SK-N-SH treated with all-trans-retinoic acid at 6 μM for 48 hours (cell line): ENCODE results near the gene APBA2.

ENCODE experiments used
- ARNTL ChIP-seq: fragments of 450-650 bp; formaldehyde crosslinking; IDR thresholded peaks from 2 replicates; pipeline ENCODE4 v1.5.0; 2020; ENCODE audit warnings: low read depth, mild to moderate bottlenecking, moderate library complexity, borderline replicate concordance
- CREB5 ChIP-seq: fragments of 250-450 bp; sonication (Bioruptor Pico); IDR thresholded peaks from 2 replicates; pipeline ENCODE4 v1.5.1; 2020; ENCODE audit warnings: low read depth, mild to moderate bottlenecking, moderate library complexity
- CSDC2 ChIP-seq: fragments of 250-450 bp; sonication (Bioruptor Pico); IDR thresholded peaks from 2 replicates; pipeline ENCODE4 v1.5.0; 2020; ENCODE audit warnings: mild to moderate bottlenecking, moderate library complexity
- GLIS3 ChIP-seq: fragments of 250-450 bp; sonication (Bioruptor Pico); IDR thresholded peaks from 2 replicates; pipeline ENCODE4 v1.5.0; 2020; ENCODE audit warnings: mild to moderate bottlenecking, moderate library complexity
- ISL1 ChIP-seq: fragments of 250-450 bp; sonication (Bioruptor Pico); IDR thresholded peaks from 2 replicates; pipeline ENCODE4 v2.1.2; 2022; ENCODE audit warnings: mild to moderate bottlenecking, moderate library complexity
- PPARA ChIP-seq: fragments of 250-450 bp; sonication (Bioruptor Pico); IDR thresholded peaks from 2 replicates; pipeline ENCODE4 v1.5.0; 2020; ENCODE audit warnings: mild to moderate bottlenecking, borderline replicate concordance
- TCF4 ChIP-seq: fragments of 250-450 bp; sonication (Bioruptor Pico); IDR thresholded peaks from 2 replicates; pipeline ENCODE4 v1.8.0; 2021; ENCODE audit warnings: mild to moderate bottlenecking, moderate library complexity, borderline replicate concordance
- TOX ChIP-seq: fragments of 250-450 bp; sonication (Bioruptor Pico); IDR thresholded peaks from 2 replicates; pipeline ENCODE4 v1.8.0; 2021; ENCODE audit warnings: mild to moderate bottlenecking, moderate library complexity, borderline replicate concordance
- TSHZ2 ChIP-seq: fragments of 250-450 bp; sonication (Bioruptor Pico); IDR thresholded peaks from 2 replicates; pipeline ENCODE4 v1.5.0; 2020; ENCODE audit warnings: mild to moderate bottlenecking, moderate library complexity
- ZNF8 ChIP-seq: fragments of 450-650 bp; formaldehyde crosslinking; IDR thresholded peaks from 2 replicates; pipeline ENCODE4 v1.5.0; 2020; ENCODE audit warnings: mild to moderate bottlenecking, moderate library complexity

GRCh38 chr15:29064731-29065130, 179.0 kb downstream of the APBA2 start:
- TF ChIP-seq GLIS3 (CRISPR knock-in tag) (no peak), ARNTL (CRISPR knock-in tag) (no peak), TCF4 (no peak), TSHZ2 (CRISPR knock-in tag) (no peak), PPARA (CRISPR knock-in tag) (no peak), ZNF8 (CRISPR knock-in tag) (no peak), CREB5 (CRISPR knock-in tag) (no peak), ISL1 (no peak), CSDC2 (CRISPR knock-in tag) (no peak), TOX (CRISPR knock-in tag) (no peak)
